BLaER1 treated with 17β-estradiol and CSF1 and Interleukin-3, amounts not matched to agents 10 nM and 100 nM (cell line): ENCODE data around the gene CDHR2.

Source experiments
- H3K27ac ChIP-seq, 11 experiments: shearing (Covaris generic); formaldehyde crosslinking; 2 replicates each; pipeline ENCODE4 v1.8.1; 2022
- H3K27me3 ChIP-seq, 11 experiments: shearing (Covaris generic); formaldehyde crosslinking; 2 replicates each; pipeline ENCODE4 v1.8.1; 2022
- H3K36me3 ChIP-seq, 11 experiments: shearing (Covaris generic); formaldehyde crosslinking; 2 replicates each; pipeline ENCODE4 v1.8.1; 2022
- H3K4me1 ChIP-seq, 10 experiments: shearing (Covaris generic); formaldehyde crosslinking; 2 replicates each; pipeline ENCODE4 v1.8.1; 2022
- H3K4me2 ChIP-seq, 11 experiments: shearing (Covaris generic); formaldehyde crosslinking; 2 replicates each; pipeline ENCODE4 v1.8.1; 2022
- H3K4me3 ChIP-seq, 10 experiments: shearing (Covaris generic); formaldehyde crosslinking; 2 replicates each; pipeline ENCODE4 v1.8.1; 2022
- H3K9ac ChIP-seq, 11 experiments: shearing (Covaris generic); formaldehyde crosslinking; 2 replicates each; pipeline ENCODE4 v1.8.1; 2022
- H3K9me3 ChIP-seq, 11 experiments: shearing (Covaris generic); formaldehyde crosslinking; replicated peaks in 1 of 11; 2 replicates each; pipeline ENCODE4 v1.8.1; 2022
- H4K20me1 ChIP-seq, 11 experiments: shearing (Covaris generic); formaldehyde crosslinking; 2 replicates each; pipeline ENCODE4 v1.8.1; 2022
- Cebpa-rat ChIP-seq, 11 experiments: shearing (Covaris generic); IDR thresholded peaks; 2 replicates each; pipeline ENCODE4 v1.8.1; 2022

CDHR2 gene

GRCh38 chr5:176525677-176526076 lies 23.5 kb upstream of the CDHR2 start:
- peaks cover 27 to 37% (median 35%) of the 10 kb centered on the region in 11 experiments; a peak in 21 of 22 replicates for H4K20me1 ChIP-seq
- peaks cover 23 to 50% (median 40%) of the 10 kb centered on the region in 11 experiments; a peak in 21 of 22 replicates for H3K36me3 ChIP-seq
- H3K9ac ChIP-seq, result no peak overlapping the region
- H3K9me3 ChIP-seq, result no peaks in the 10 kb centered on the region
- no peak overlapping the region for H3K27ac ChIP-seq
- H3K27me3 ChIP-seq, result no peaks in the 10 kb centered on the region
- no peak overlapping the region for H3K4me3 ChIP-seq
- no peak overlapping the region for H3K4me2 ChIP-seq
- TF ChIP-seq Cebpa-rat (IDR thresholded peaks at IDR 0.05), result no peak
- peaks cover 22 to 55% (median 38%) of the 10 kb centered on the region in 10 experiments for H3K4me1 ChIP-seq

DNA sequence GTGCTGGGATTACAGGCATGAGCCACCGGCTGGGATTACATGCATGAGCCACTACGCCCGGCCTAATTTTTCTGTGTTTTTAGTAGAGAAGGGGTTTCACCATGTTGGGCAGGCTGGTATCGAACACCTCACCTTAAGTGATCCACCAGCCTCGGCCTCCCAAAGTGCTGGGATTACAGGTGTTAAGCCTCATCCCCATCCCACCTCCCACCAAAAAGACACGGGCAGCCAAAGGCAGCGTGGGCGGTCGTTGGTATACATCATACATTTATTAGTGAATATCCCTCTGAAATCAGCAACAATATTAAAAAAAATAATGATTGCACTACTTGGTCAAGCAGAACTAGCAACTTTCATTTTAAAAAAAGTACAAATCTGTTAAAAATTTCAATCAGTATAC lies 22.7 kb upstream of the CDHR2 start:
- Histone ChIP-seq H3K27me3 (no peaks in the 10 kb centered on the region), H3K4me2 (no peak overlapping the region), H3K36me3 (peaks cover 30 to 58% (median 46%) of the 10 kb centered on the region in 11 experiments), H4K20me1 (peaks cover 33 to 45% (median 42%) of the 10 kb centered on the region in 11 experiments; a peak in 21 of 22 replicates), H3K4me3 (no peak overlapping the region), H3K9me3 (no peaks in the 10 kb centered on the region), H3K27ac (no peak overlapping the region), H3K4me1 (peaks cover 30 to 56% (median 46%) of the 10 kb centered on the region in 10 experiments), H3K9ac (no peak overlapping the region)
- no peak for TF ChIP-seq Cebpa-rat (IDR thresholded peaks at IDR 0.05)

GRCh38 chr5:176527246-176528222 lies 21.6 kb upstream of the CDHR2 start:
- peaks cover 36 to 66% (median 54%) of the 10 kb centered on the region in 11 experiments for H3K36me3 ChIP-seq
- H3K9me3 ChIP-seq, result no peaks in the 10 kb centered on the region
- H3K4me2 ChIP-seq, result peak overlapping the region in 8 of 11 experiments; percentile 83 to 99 (median 92); a peak in 16 of 22 replicates
- H4K20me1 ChIP-seq, result peaks cover 40 to 55% (median 52%) of the 10 kb centered on the region in 11 experiments
- H3K4me3 ChIP-seq, result no peak overlapping the region
- no peaks in the 10 kb centered on the region for H3K27me3 ChIP-seq
- peak overlapping the region in 4 of 11 experiments; percentile 2 to 76 (median 17); a peak in 3 of 22 replicates for H3K9ac ChIP-seq
- peaks cover 40 to 65% (median 57%) of the 10 kb centered on the region in 10 experiments for H3K4me1 ChIP-seq
- peak overlapping the region in 3 of 11 experiments; percentile 75 to 100 (median 87); a peak in 3 of 22 replicates for H3K27ac ChIP-seq
- no peak for TF ChIP-seq Cebpa-rat (IDR thresholded peaks at IDR 0.05)

DNA sequence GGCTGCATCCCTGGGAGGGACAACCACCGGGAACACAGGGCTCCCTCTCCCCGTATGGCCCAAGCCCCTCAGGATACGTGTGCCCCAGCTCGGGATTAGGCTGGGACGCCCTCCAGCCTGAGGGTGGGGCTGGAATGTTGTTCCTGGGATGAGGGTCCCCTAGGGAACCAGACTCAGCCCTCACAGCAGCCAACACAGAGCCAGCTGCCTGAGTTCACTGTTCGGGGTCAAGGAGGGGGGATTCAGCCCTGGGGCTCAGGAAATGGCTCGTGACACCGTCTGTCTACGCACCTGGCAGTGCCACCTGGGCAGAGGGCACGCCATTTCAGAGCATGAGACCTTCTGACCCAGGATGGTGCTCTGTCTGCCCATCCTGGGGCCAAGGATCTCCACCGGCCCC lies 20.8 kb upstream of the CDHR2 start:
- Histone ChIP-seq H3K9ac (peak overlapping the region in 9 of 11 experiments; percentile 5 to 78 (median 66); a peak in 12 of 22 replicates), H3K36me3 (peaks cover 36 to 72% (median 54%) of the 10 kb centered on the region in 11 experiments), H4K20me1 (peaks cover 47 to 63% (median 60%) of the 10 kb centered on the region in 11 experiments), H3K4me1 (peaks cover 48 to 73% (median 65%) of the 10 kb centered on the region in 10 experiments), H3K27ac (peak overlapping the region in 7 of 11 experiments; percentile 9 to 100 (median 80); a peak in 11 of 22 replicates), H3K9me3 (no peaks in the 10 kb centered on the region), H3K27me3 (no peaks in the 10 kb centered on the region), H3K4me2 (peak overlapping the region in 10 of 11 experiments; percentile 83 to 99 (median 98); a peak in 20 of 22 replicates), H3K4me3 (peak overlapping the region in 2 of 10 experiments; percentile 7 to 54; a peak in 3 of 20 replicates)
- TF ChIP-seq Cebpa-rat (IDR thresholded peaks at IDR 0.05), result no peak

- H3K4me3 ChIP-seq, result peak overlapping the region in 8 of 10 experiments; percentile 7 to 63 (median 45); a peak in 12 of 20 replicates
- peak overlapping the region in 9 of 11 experiments; percentile 5 to 78 (median 66); a peak in 14 of 22 replicates for H3K9ac ChIP-seq
- H3K4me2 ChIP-seq, result peak overlapping the region; percentile 83 to 99 (median 97)
- H3K4me1 ChIP-seq, result peaks cover 52 to 73% (median 69%) of the 10 kb centered on the region in 10 experiments
- H4K20me1 ChIP-seq, result peaks cover 51 to 67% (median 64%) of the 10 kb centered on the region in 11 experiments
- peaks cover 36 to 72% (median 54%) of the 10 kb centered on the region in 11 experiments for H3K36me3 ChIP-seq
- no peak for TF ChIP-seq Cebpa-rat (IDR thresholded peaks at IDR 0.05)
- no peaks in the 10 kb centered on the region for H3K9me3 ChIP-seq
- H3K27ac ChIP-seq, result peak overlapping the region in 8 of 11 experiments; percentile 9 to 100 (median 78); a peak in 14 of 22 replicates
- no peaks in the 10 kb centered on the region for H3K27me3 ChIP-seq
Measured at GRCh38 chr5:176528761-176529115, 20.4 kb upstream of the CDHR2 start.

GRCh38 chr5:176529116-176529740 lies 19.9 kb upstream of the CDHR2 start:
- Histone ChIP-seq H3K9me3 (no peaks in the 10 kb centered on the region), H3K36me3 (peaks cover 36 to 72% (median 54%) of the 10 kb centered on the region in 11 experiments), H3K27ac (peak overlapping the region in 10 of 11 experiments; percentile 14 to 100 (median 76); a peak in 17 of 22 replicates), H3K4me1 (peaks cover 57 to 74% (median 72%) of the 10 kb centered on the region in 10 experiments), H3K27me3 (no peaks in the 10 kb centered on the region), H4K20me1 (peaks cover 56 to 72% (median 69%) of the 10 kb centered on the region in 11 experiments), H3K4me2 (peak overlapping the region; percentile 83 to 99 (median 97)), H3K9ac (peak overlapping the region in 9 of 11 experiments; percentile 50 to 78 (median 66); a peak in 16 of 22 replicates), H3K4me3 (peak overlapping the region in 8 of 10 experiments; percentile 7 to 63 (median 45); a peak in 15 of 20 replicates)
- no peak for TF ChIP-seq Cebpa-rat (IDR thresholded peaks at IDR 0.05)

DNA sequence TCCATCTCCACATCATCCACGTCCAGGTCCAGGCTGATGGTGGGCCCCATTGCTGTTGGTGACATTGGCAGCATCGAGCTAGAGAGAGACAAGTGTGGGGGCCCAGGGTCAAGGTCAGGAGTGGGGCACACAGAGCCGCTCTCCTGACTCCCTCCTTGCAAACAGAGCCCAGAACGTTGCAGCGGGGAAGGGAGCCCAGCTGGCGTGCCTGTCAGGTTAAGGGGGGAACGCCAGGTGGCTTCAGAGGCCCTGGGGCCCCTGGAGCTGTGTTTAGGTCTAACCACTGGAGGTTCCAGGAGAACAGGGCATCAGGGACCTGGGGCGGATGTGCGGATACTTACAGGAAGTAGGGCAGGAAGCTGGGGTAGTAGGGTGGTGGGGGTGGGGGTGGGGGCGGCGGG lies 19.4 kb upstream of the CDHR2 start:
- no peak for TF ChIP-seq Cebpa-rat (IDR thresholded peaks at IDR 0.05)
- Histone ChIP-seq H3K36me3 (peaks cover 36 to 74% (median 54%) of the 10 kb centered on the region in 11 experiments), H3K9ac (peak overlapping the region in 9 of 11 experiments; percentile 50 to 78 (median 66); a peak in 16 of 22 replicates), H3K4me3 (peak overlapping the region in 8 of 10 experiments; percentile 7 to 63 (median 45); a peak in 12 of 20 replicates), H3K4me2 (peak overlapping the region; percentile 83 to 99 (median 97)), H3K27ac (peak overlapping the region in 10 of 11 experiments; percentile 14 to 100 (median 76); a peak in 17 of 22 replicates), H3K4me1 (peaks cover 62 to 79% (median 76%) of the 10 kb centered on the region in 10 experiments), H3K27me3 (no peaks in the 10 kb centered on the region), H3K9me3 (no peaks in the 10 kb centered on the region), H4K20me1 (peaks cover 57 to 77% (median 74%) of the 10 kb centered on the region in 11 experiments)

- peak overlapping the region in 9 of 11 experiments; percentile 25 to 100 (median 83); a peak in 16 of 22 replicates for H3K27ac ChIP-seq
- peaks cover 67 to 87% (median 81%) of the 10 kb centered on the region in 10 experiments for H3K4me1 ChIP-seq
- H4K20me1 ChIP-seq, result peaks cover 57 to 82% (median 79%) of the 10 kb centered on the region in 11 experiments
- peak overlapping the region; percentile 96 to 100 (median 98) for H3K4me2 ChIP-seq
- H3K36me3 ChIP-seq, result peaks cover 36 to 76% (median 57%) of the 10 kb centered on the region in 11 experiments
- no peak for TF ChIP-seq Cebpa-rat (IDR thresholded peaks at IDR 0.05)
- H3K27me3 ChIP-seq, result no peaks in the 10 kb centered on the region
- no peaks in the 10 kb centered on the region for H3K9me3 ChIP-seq
- H3K4me3 ChIP-seq, result peak overlapping the region in 9 of 10 experiments; percentile 8 to 95 (median 47); a peak in 14 of 20 replicates
- H3K9ac ChIP-seq, result peak overlapping the region in 10 of 11 experiments; percentile 35 to 100 (median 82); a peak in 15 of 22 replicates
Measured at GRCh38 chr5:176530393-176530982, 18.7 kb upstream of the CDHR2 start.
